Upper lobe of left lung (tissue), 6 donors: ENCODE results near the gene GSG1L. TPM values are rescaled to one million over a fixed set of nuclear protein-coding genes. Genes with fewer than 3 reads are reported as not detected.

ENCODE experiments used
- ATAC-seq, 2 donors: fragments of 200-7000 bp; cut with Tn5 transposase; one replicate each; pipeline ENCODE4 v1.9.1; 2022; ENCODE audit warnings: mild to moderate bottlenecking in 2 of 2, moderate library complexity in 2 of 2; ENCODE audit not compliant: low FRiP score in 2 of 2
- DNase-seq, 2 donors: peaks; one replicate each; pipeline ENCODE4 v3.0.0-alpha.2; 2019 to 2020
- H3K27ac ChIP-seq, 4 donors: fragments of 200-600 bp; sonication (generic); one replicate each; pipeline ENCODE4 v1.5.1; 2016 to 2019
- H3K27me3 ChIP-seq, 4 donors: fragments of 200-600 bp; sonication (generic); one replicate each; pipeline ENCODE4 v1.5.1; 2017 to 2019
- H3K36me3 ChIP-seq, 4 donors: fragments of 200-600 bp; sonication (generic); one replicate each; pipeline ENCODE4 v1.5.1; 2016 to 2019
- H3K4me1 ChIP-seq, 4 donors: fragments of 200-600 bp; sonication (generic); one replicate each; pipeline ENCODE4 v1.5.1; 2018 to 2019
- H3K4me3 ChIP-seq, 4 donors: fragments of 200-600 bp; sonication (generic); one replicate each; pipeline ENCODE4 v1.5.1; 2017 to 2019; ENCODE audit warnings: mild to moderate bottlenecking in 2 of 4, moderate library complexity in 1 of 4
- H3K9me3 ChIP-seq, 4 donors: fragments of 200-600 bp; sonication (generic); one replicate each; pipeline ENCODE4 v1.5.1; 2018 to 2019
- EP300 ChIP-seq, 4 donors: sonication (generic); formaldehyde crosslinking; IDR thresholded peaks; one replicate each; pipeline ENCODE4 v1.5.1; 2017; ENCODE audit warnings: antibody characterized with exemption in 4 of 4, control low read depth in 2 of 4
- POLR2A ChIP-seq, 4 donors: fragments of 450-650 bp; IDR thresholded peaks; one replicate each; pipeline ENCODE4 v1.5.1; 2016 to 2017; ENCODE audit warnings: antibody characterized with exemption in 4 of 4, mild to moderate bottlenecking in 2 of 4
- POLR2AphosphoS5 ChIP-seq, 2 donors: sonication (generic); formaldehyde crosslinking; IDR thresholded peaks; one replicate each; pipeline ENCODE4 v1.5.1; 2017; ENCODE audit warnings: antibody characterized with exemption in 2 of 2
- WGBS, 2 donors: methylation state at CpG; one replicate each; pipeline ENCODE4 v1.1.5; 2017 to 2018; 5-methylcytosine and 5-hydroxymethylcytosine counted together
- total RNA-seq, 6 donors: library from RNA; depleted of rRNA in 4 of 6; stranded (reverse); fragments of >200 nt in 4 of 6; gene quantifications; one replicate each; pipeline versions ENCODE4 v1.1.0 to v1.2.1, GENCODE V29; 2016 to 2021
- TF ChIP-seq, protein P1 (sequence below), 6 experiments: fragments of 450-650 bp in 4 of 6; fragments of 200-600 bp in 2 of 6; sonication (generic) in 2 of 6; IDR thresholded peaks; one replicate each; pipeline ENCODE4 v1.5.1; 2016 to 2019; ENCODE audit warnings: antibody characterized with exemption in 6 of 6
- donor health status: DM: no; HTN: no; CAD: no; lungs with moderate emphysema.
- donor health status: DM: no; HTN: yes; CAD: no; lungs with severe emphysema.

GSG1L gene
- total RNA-seq, 6 donors from 2014 or later = 2.2 TPM; not detected in 5

GRCh38 chr16:27978876-27979275 lies 84.6 kb downstream of the GSG1L start:
- Histone ChIP-seq H3K36me3 (no peaks in the 10 kb centered on the region), H3K27me3 (no peaks in the 10 kb centered on the region), H3K9me3 (no peaks in the 10 kb centered on the region), H3K27ac (no peak overlapping the region), H3K4me1 (no peaks in the 10 kb centered on the region), H3K4me3 (no peak overlapping the region)
- DNase-seq (no peak), ATAC-seq (no peak)
- WGBS, 2 donors = 80 to 96% methylated on average over 4 of the region's 4 CpGs
- TF ChIP-seq POLR2A (IDR thresholded peaks at IDR 0.05) (no peak), EP300 (IDR thresholded peaks at IDR 0.05) (no peak), POLR2AphosphoS5 (IDR thresholded peaks at IDR 0.05) (no peak)
- TF ChIP-seq, protein P1, sequence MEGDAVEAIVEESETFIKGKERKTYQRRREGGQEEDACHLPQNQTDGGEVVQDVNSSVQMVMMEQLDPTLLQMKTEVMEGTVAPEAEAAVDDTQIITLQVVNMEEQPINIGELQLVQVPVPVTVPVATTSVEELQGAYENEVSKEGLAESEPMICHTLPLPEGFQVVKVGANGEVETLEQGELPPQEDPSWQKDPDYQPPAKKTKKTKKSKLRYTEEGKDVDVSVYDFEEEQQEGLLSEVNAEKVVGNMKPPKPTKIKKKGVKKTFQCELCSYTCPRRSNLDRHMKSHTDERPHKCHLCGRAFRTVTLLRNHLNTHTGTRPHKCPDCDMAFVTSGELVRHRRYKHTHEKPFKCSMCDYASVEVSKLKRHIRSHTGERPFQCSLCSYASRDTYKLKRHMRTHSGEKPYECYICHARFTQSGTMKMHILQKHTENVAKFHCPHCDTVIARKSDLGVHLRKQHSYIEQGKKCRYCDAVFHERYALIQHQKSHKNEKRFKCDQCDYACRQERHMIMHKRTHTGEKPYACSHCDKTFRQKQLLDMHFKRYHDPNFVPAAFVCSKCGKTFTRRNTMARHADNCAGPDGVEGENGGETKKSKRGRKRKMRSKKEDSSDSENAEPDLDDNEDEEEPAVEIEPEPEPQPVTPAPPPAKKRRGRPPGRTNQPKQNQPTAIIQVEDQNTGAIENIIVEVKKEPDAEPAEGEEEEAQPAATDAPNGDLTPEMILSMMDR (IDR thresholded peaks at IDR 0.05) = no peak

GRCh38 chr16:27977966-27978365 lies 85.5 kb downstream of the GSG1L start:
- Histone ChIP-seq H3K4me1 (no peaks in the 10 kb centered on the region), H3K27me3 (no peaks in the 10 kb centered on the region), H3K27ac (no peak overlapping the region), H3K9me3 (no peaks in the 10 kb centered on the region), H3K36me3 (no peaks in the 10 kb centered on the region), H3K4me3 (no peak overlapping the region)
- no peak for TF ChIP-seq POLR2A (IDR thresholded peaks at IDR 0.05)
- TF ChIP-seq POLR2AphosphoS5 (IDR thresholded peaks at IDR 0.05) = no peak
- TF ChIP-seq, protein P1 (IDR thresholded peaks at IDR 0.05) = no peak
- TF ChIP-seq EP300 (IDR thresholded peaks at IDR 0.05) = no peak
- 60 to 63% methylated on average over 1 to 7 of the region's 7 CpGs for WGBS, 2 donors
- ATAC-seq (no peak), DNase-seq (no peak)

GRCh38 chr16:27976990-27977389 lies 86.5 kb downstream of the GSG1L start:
- H3K4me3 ChIP-seq = no peak overlapping the region
- no peak for ATAC-seq

GRCh38 chr16:27974896-27975540 lies 88.5 kb downstream of the GSG1L start:
- Histone ChIP-seq H3K27ac (no peak overlapping the region), H3K9me3 (no peaks in the 10 kb centered on the region), H3K36me3 (no peaks in the 10 kb centered on the region), H3K27me3 (no peaks in the 10 kb centered on the region), H3K4me3 (no peak overlapping the region), H3K4me1 (no peaks in the 10 kb centered on the region)
- DNase-seq (no peak), ATAC-seq (no peak)
- TF ChIP-seq POLR2AphosphoS5 (IDR thresholded peaks at IDR 0.05) (no peak), POLR2A (IDR thresholded peaks at IDR 0.05) (no peak), EP300 (IDR thresholded peaks at IDR 0.05) (no peak)
- TF ChIP-seq, protein P1 (IDR thresholded peaks at IDR 0.05) = no peak
- 86 to 87% methylated on average over 11 of the region's 11 CpGs for WGBS, 2 donors

More at GRCh38 chr16:27976990-27977389, 86.5 kb downstream of the GSG1L start:
- Histone ChIP-seq H3K27ac (no peak overlapping the region), H3K4me1 (no peaks in the 10 kb centered on the region), H3K9me3 (no peaks in the 10 kb centered on the region), H3K27me3 (no peaks in the 10 kb centered on the region), H3K36me3 (no peaks in the 10 kb centered on the region)
- DNase-seq = no peak
- 80 to 84% methylated on average over 9 of the region's 9 CpGs for WGBS, 2 donors
- no peak for TF ChIP-seq EP300 (IDR thresholded peaks at IDR 0.05)
- no peak for TF ChIP-seq POLR2AphosphoS5 (IDR thresholded peaks at IDR 0.05)
- TF ChIP-seq, protein P1 (IDR thresholded peaks at IDR 0.05) = no peak
- no peak for TF ChIP-seq POLR2A (IDR thresholded peaks at IDR 0.05)

GRCh38 chr16:27973678-27974077 lies 89.8 kb downstream of the GSG1L start:
- H3K4me3 ChIP-seq = no peak overlapping the region
- H3K9me3 ChIP-seq = no peaks in the 10 kb centered on the region
- ATAC-seq (no peak), DNase-seq (peak in 1 of 2 donors; percentile 34)
- H3K27me3 ChIP-seq = no peaks in the 10 kb centered on the region
- no peak for TF ChIP-seq POLR2A (IDR thresholded peaks at IDR 0.05)
- no peak for TF ChIP-seq EP300 (IDR thresholded peaks at IDR 0.05)
- H3K4me1 ChIP-seq = no peaks in the 10 kb centered on the region
- H3K36me3 ChIP-seq = no peaks in the 10 kb centered on the region
- H3K27ac ChIP-seq = no peak overlapping the region
- WGBS, 2 donors = 61 to 72% methylated on average over 5 to 7 of the region's 7 CpGs
